Thyroid gland (tissue), 4 donors: ENCODE results near the gene PPP2R5C.

Experiments
- POLR2A ChIP-seq, 2 donors: fragments of 450-650 bp; IDR thresholded peaks; one replicate each; pipeline ENCODE4 v1.6.1; 2017; ENCODE audit warnings: antibody characterized with exemption in 2 of 2, mild to moderate bottlenecking in 2 of 2, moderate library complexity in 1 of 2
- TF ChIP-seq, protein P1 (sequence below), 6 experiments: fragments of 200-600 bp in 3 of 6; fragments of 450-650 bp in 3 of 6; sonication (generic) in 3 of 6; IDR thresholded peaks; one replicate each; pipeline ENCODE4 v1.5.1; 2016 to 2019; ENCODE audit warnings: antibody characterized with exemption in 6 of 6, mild to moderate bottlenecking in 2 of 6, inconsistent platforms in 1 of 6, moderate library complexity in 1 of 6

GRCh38 chr14:101739446-101740141 is 21.9 kb upstream of the PPP2R5C start:
- TF ChIP-seq, protein P1, sequence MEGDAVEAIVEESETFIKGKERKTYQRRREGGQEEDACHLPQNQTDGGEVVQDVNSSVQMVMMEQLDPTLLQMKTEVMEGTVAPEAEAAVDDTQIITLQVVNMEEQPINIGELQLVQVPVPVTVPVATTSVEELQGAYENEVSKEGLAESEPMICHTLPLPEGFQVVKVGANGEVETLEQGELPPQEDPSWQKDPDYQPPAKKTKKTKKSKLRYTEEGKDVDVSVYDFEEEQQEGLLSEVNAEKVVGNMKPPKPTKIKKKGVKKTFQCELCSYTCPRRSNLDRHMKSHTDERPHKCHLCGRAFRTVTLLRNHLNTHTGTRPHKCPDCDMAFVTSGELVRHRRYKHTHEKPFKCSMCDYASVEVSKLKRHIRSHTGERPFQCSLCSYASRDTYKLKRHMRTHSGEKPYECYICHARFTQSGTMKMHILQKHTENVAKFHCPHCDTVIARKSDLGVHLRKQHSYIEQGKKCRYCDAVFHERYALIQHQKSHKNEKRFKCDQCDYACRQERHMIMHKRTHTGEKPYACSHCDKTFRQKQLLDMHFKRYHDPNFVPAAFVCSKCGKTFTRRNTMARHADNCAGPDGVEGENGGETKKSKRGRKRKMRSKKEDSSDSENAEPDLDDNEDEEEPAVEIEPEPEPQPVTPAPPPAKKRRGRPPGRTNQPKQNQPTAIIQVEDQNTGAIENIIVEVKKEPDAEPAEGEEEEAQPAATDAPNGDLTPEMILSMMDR (IDR thresholded peaks at IDR 0.05): no peak
- TF ChIP-seq POLR2A (IDR thresholded peaks at IDR 0.05): no peak
